HG03175 (cell line): ENCODE measurements around the gene RANBP17.

Source experiments
- ATAC-seq: cut with Tn5 transposase; IDR thresholded peaks from one replicate; pipeline ENCODE4 v1.9.1; 2021; ENCODE audit warnings: mild to moderate bottlenecking, moderate library complexity; ENCODE audit not compliant: unreplicated experiment

Gene RANBP17

DNA sequence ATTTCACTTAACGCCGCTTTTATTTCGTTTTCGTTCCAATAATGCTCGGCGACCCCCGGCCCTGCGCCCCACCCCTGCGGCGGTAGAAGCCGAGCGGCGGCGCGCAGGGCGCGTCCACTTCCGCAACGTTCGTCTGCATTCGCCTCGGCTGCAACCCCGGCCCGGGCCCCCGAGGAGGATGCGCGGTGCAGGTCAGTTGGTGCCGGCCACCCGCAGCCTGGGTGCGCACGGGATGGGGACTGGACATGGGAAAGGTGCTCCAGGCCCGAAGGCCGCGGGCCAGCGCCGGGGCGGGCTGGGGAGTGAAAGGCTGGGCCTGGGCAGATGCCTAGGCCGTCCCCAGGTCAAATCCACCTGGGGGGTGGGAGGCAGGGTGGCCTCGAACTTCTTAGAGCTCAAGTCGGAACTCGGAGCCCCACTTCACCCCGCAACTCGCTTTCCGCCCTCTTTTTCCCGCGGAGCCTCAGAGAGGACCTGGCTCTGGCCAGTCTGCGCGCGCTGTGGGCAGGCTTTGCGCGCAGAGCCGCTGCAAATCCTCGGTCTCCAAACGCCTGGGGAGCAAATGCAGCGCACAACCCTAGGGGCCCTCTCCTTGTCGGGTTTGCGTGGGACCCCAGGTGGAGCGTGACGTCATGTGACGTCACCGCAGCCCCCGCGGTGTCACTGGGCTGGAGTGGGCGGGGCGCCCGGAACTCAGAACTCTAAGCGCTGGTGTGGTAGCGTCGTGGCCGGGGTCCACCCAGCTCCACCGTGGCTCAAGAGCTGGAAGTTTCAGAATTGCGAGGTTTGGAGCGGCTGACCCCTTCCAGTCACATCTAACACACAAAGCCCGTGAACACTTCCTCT is 450.5 kb downstream of the RANBP17 start:
- ATAC-seq: no peak

DNA sequence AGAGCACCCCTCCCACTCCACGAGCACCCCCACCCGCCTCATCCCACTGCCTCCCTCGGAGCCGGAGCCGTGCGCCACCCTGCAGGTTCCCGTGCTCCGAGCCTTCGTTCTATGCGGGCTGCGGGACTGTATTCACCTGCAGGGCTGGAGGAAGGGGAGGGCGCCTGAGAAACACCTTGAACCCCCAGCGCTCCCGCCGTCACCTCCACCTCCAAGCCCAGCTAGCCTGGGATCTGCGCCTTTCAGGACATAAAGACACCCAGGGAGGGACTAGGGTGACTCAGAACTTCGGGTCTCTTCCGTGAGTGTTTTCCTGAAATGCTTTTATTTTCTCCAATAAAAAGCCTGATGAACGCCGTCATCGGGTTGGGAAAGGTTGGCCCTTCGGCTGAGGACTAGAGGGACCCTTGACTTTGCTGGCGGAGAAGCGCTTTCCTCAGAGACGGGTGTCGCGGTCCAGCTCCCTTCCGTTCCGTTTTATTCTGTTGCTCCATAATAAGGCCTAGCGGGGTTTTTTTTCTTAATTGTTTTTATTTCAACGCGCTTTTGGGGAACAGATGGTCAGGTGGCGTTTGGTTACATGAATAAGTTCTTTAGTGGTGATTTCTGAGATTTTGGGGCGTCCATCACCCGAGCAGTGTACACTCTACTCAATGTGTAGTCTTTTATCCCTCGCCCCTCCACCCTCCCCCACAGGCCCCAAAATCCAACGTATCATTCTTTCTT is 451.8 kb downstream of the RANBP17 start:
- ATAC-seq: no peak

DNA sequence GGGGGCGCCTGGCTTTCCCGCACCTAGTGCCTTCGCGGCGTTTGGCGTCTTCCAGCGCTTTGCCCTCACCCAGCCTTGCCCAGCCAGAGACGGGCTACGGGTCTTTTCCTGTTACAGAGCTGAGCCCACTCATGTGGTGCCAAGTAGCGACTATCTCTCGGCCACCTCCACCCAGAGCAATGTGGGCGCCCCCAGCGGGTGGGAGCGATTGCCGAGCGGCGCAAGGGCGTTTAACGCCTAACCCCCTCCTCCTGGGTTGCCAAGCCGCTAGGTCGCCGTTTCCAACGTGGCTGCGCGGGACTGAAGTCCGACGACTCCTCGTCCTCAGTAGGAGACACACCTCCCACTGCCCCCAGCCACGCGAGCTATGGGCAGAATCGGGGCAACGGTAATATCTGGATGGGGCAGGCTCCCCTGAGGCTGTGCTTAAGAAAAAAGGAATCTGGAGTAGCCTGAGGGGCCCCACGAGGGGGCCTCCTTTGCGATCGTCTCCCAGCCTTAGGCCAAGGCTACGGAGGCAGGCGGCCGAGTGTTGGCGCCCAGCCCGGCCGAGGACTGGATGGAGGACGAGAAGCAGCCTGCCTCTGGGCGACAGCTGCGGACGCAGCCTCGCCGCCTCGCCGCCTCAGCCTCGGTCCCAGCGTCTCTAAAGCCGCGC is 453.0 kb downstream of the RANBP17 start:
- ATAC-seq: no peak

DNA sequence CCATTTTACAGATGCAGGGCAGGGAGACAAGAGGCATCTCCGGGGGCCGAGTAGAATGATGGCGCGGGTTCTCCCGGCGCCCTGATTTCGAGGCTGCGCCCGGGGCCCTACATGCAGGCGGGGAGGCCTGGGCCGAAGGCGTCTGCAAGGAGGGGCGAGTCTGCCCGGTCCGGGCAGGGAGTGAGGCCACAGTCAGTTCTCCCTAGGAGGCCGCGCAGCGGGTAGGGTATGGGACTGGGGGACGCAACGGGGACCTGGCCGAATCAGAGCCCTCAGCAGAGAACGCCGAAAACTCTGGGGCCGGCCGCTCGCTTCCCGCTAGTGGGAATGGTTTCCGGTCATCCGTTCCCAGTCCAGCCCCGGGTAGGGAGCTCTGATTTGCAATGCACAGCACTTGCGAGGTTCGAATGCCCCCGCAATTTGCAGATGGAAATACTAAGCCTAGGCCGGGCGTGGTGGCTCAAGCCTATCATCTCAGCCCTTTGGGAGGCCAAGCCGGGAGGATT is 453.6 kb downstream of the RANBP17 start:
- no peak for ATAC-seq

DNA sequence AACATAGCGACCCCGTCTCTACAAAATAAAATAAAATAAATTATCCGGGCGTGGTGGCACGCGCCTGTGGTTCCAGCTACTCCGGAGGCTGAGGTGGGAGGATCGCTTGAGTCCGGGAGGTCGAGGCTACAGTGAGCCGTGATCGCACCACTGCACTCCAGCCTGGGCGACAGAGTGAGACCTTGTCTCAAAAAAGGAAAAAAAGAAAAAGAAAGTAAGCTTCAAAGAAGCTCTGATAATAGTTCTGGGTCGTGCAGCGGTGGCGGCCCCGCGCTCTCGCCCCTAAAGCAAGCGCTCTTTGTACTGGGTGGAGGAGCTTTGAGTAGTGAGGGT is 454.1 kb downstream of the RANBP17 start:
- ATAC-seq: no peak

DNA sequence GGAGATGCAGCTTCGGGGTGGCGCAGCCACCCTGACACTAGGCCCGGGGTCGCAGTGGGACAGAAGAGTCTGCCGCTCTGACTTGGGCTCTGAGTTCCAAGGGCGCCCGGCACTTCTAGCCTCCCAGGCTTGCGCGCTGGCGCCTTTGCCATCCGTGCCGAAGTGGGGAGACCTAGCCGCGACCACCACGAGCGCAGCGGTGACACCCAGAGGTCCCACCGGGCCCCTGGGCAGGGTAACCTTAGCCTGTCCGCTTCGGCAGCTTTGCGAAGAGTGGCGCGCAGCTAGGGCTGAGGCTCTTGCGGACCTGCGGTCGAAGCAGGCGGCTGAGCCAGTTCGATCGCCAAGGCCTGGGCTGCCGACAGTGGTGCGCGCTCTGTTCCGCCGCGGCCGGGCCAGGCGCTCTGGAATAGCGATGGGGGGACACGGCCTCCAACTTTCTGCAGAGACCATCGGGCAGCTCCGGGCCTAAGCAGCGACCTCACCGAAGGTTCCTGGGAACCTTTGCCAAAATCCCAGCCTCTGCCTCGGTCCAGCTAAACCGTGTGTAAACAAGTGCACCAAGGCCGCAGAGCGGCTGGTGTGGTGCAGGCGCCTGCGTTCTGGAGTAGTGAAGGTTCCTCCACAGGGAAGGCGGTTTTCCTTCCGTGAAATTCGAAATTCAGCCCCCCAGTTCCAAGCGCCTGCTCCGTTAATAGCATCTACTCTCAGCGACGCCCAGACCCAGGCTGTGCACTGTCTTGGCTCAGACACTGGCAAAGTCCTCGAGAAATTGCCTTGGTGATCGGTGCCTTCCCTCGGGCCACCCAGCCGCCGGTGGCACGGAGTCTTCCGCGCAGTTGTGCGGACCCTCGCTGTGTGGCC is 454.7 kb downstream of the RANBP17 start:
- no peak for ATAC-seq

DNA sequence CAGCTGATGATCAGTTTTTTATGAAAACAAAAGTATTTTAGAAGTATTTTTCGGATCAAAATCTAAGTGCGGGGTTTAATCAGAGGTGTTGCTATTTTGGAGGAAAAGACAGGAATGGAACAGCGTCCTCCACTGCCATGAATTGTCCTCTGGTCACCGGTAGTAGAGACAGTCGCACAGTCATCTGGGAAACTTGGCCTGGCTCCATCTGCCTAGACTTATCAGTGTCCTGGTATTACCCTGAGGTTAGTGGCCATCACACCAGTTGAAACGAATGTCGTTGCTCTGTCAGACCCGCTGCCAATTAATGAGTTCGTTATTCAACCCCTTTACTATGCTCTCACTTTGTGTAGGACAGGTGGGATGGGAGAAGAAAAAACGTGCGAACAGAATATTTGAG is 455.4 kb downstream of the RANBP17 start:
- no peak for ATAC-seq

DNA sequence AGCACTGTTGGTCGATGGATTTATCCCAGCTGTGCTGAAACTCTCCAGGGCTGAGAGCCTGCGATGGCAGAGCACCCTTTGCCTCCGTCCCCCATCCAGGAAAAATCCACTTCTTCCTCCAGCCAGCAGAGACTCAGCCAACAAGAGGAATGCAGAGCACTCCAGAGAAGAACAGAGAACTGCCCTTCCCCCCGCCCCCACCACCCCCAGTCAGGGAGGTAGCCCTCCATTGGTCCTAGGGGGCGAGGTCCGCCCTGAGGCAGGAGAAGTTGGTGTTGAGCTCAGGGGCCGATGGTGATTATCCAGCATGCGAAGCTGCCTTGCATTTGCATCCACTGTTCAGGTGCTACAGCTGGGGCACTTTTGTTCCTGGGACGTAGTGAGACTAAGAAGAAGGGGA is 456.2 kb downstream of the RANBP17 start:
- ATAC-seq: no peak

DNA sequence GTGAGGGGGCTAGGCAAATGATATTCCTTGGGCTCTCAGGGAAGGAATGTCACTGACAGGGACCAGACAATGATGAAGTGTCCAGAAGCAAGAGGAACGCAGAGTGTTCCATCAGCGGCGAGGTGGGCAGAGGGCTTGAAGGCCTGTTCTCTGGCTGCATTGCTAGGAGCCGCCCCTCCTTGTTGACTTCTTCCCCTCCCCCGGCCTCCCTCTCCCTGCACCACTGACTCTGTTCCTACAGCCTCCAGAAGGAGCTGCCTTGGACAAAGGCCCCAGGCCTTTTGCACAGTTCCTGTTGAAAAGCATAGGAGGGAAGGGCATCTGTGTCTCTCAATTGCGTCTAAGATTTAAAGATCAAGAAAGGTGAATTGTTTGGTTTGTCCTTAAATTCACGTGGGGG is 459.6 kb downstream of the RANBP17 start:
- ATAC-seq: no peak

DNA sequence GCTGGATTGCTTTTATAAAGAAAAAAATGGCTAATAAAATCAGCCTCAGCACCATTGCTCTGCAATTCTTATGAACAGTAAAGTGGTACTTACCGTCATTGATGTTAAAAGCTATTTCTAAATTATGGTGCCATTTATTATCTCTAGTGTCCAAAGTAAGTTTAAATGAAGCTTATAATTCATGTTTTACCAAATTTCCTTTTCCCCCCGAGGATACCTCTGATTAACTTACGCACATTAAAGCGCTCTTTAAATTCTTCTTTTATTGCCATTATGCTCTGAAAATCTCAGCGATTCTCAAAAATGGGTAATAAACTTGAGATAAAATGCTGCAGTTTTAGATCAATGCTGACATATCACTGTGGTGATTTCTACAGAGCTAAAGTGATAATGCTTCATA is 460.7 kb downstream of the RANBP17 start:
- ATAC-seq: no peak

DNA sequence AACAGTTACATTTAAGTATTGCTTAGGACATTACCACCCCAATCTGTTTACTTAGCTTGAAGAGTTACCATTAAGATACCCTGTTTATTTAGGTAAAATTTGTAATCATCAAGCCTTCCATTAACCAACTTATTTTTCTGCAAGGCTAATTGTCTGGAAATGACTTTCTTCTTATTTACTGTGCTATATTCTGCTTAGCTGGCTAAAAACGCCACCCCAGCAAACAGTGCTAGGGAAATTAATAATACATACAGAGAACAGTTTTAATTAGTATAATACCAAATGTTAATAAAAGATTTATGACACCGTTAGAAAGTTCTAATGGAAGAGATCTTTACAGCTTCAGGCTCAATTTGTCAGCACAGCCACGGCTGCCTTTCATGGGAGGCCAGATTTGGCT is 461.2 kb downstream of the RANBP17 start:
- ATAC-seq: no peak

DNA sequence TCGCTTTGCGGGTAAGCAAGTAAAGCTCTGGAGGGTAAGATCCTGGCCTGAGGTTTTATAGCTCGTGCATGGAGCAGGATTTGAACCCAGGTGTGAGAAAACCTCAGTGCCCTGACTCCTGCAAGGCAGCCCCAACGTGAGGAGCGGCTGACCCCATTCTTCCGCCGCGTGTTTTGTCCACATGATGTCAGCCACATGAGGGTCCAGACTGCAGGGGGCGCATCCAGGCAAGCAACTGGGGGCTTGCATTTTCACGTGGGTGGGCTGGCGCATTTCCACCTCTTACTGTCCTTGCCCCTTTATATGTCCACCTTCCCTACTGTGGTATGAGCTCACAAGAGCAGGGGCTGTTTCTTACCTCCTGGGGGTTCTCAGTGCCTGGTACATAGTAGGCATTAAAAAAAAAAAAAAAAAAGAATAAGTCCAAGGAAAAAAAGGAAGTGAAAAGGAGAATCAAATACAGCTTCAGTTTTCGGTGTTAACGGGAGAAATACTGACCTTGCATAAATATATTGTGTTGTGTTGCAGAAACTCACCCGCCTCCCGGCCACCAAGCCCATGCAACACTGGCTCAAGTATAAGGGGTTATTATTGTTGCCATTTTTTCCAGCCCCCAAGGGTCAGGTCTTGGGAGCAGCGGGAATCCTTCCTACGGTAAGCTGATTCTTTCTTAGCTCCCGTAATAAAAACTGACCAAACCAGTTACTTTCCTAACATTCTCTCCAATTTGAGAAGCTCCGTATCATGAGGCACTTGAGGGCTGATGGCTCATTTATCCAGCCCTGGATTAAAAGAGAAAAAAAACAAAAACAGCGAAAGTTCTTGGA is 462.2 kb downstream of the RANBP17 start:
- ATAC-seq: no peak

DNA sequence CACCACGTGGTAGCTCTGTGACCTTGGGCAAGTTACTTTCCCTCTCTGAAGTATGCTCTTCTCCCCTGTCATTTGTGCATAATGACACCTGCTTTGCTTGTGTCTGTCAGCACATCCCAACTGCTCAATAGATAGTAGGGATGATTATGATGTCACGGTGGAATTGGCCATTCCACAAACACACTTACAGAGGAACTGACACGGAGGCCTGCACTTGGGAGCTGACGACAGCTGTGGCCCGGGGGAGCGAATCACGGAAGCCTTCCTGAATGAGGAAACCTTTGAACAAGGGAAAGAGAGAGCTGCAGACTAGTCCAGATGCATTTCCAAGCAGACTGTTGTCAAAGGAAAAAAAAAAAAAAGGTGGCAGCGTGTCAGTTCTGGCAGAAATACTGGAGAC is 468.2 kb downstream of the RANBP17 start:
- no peak for ATAC-seq

DNA sequence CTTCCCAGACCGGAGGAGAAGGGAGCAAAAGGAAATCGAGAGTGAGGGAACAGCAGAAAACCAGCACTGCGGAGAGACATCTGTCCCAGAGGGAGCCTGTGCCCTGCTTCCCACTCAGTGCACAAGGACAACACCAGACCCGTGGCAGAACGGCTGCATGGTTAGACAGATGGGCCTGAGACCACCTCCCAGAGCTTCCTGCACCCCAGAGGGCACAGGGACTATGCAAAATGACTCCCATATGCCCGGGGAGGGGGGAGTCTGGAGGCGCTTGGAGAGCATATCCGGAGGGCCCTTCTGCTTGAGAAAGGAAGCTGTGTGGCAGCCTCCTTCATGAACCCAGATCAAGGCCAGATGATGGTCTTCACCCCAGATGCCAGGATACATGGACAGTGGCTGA is 473.8 kb downstream of the RANBP17 start:
- ATAC-seq: no peak

DNA sequence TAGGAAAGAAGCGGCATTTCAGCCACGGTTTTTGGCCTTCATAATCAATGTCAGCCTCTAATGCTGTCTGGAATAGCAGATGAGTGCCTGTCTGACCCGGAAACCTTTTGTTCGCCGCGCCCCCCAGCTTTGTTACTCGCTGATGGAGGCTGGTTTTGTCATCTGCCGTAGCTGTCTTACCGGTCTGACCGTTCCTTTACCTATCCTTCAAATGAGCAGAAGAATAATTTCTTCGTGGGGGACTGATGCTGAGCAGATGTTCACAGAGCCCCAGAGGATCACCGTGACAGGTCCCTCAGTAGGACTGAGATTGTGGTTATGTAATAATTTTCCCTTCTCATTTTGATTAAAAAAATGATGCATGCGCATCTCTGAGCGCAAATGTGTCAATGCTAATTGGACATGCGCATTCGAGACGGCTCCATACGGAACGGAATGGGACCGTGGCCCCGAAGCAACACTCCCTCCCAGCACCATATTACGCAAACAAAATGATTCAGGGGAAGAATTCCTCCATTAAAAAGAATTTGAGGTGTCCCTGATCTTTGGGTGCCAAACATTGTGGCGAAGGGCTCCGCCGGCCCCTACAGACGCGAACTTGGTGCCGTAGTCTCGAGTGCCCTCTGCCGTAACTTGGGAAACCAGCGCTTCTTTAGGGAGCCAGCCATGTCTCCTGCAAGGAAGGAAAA is 474.8 kb downstream of the RANBP17 start:
- ATAC-seq: no peak

DNA sequence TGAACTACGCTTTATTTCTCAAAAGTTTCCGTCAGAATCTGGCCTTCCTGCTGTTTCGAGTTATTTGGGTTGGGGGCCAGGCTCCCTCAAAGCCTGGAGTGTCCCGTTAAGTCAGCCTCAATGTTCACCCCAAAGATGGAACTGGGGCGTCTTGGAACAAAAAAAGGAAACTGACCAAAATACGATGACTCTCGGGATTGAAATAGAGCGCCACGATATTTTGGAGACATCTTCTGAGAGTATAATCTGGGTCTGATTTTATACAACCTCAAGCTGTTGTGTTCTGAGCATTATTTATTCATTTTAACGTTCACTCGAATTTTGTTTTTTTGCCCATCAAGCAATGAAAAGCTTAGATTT is 475.4 kb downstream of the RANBP17 start:
- no peak for ATAC-seq

DNA sequence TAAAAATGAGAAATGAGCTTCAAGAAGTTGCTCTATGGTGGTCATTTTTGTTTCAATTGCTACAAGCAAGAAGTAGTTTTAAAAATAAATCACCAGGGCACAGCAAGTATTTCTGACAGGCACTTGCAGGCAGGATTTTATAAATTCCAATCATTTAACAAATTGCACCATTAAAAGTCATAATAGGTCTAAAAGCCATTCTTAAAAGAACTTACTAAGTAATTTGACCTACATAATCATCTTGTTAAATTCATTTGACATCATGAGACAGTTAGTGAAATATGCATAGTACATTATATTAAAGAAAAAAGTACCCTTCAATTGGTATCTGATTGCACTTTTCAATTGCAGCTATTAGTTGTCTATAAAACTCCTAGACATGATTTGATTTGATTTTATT is 478.2 kb downstream of the RANBP17 start:
- no peak for ATAC-seq

DNA sequence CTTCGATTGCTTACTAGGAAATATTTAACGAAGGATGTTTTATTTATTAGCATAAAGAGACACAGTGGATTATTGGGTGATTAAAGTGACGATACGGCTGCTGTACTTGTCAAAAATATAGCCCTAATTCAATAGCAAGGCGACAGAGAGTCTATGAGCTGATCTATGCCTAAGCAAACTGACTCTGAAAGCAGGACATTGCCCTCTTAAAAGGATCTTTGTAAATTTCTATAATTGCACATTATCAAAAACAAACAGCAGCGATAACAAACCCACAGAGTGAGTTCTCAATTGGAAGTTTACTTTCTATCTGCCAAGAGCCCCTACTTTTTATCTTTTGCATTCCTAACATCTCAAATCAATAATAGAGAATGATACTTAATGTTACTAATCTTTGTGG is 478.7 kb downstream of the RANBP17 start:
- ATAC-seq: no peak

DNA sequence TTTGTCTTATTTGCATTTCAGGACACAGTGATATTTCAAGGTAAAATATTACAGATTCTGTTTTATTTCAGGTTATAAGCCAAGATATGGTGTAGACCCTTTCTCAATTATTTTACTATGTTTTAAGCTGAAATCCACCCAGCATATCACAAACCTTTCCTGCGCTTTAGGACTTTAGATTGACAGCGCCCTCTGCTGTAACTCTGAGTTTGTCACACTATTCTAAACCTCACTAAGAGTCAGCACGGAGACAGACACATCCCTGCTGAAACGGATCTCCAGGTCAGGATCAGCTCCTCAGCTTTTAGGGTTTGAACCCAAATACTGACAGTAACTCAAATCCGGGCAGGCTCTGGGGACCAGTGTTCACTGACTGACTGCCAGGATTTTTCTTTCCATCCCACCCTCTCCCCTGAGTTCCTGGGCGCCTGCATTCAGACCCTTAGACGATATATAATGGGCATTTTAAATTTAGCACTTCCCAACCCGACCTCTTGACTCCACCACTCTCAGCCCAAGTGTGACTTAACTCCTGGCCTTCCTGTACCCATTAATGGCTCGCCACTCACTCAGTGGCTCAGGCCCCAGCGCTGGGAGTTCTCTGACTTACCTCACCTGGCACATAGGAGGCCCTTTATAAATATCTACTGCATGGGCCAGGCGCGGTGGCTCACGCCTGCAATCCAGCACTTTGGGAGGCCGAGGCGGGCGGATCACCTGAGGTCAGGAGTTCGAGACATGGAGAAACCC is 480.7 kb downstream of the RANBP17 start:
- ATAC-seq: peak; percentile 75
